Skeletal muscle satellite cell (primary cell): ENCODE data around the gene MAGI2.

Experiments
- H3K27me3 ChIP-seq: 2 replicates; pipeline ENCODE4 v1.7.0; 2013; ENCODE audit warnings: low read length; ENCODE audit not compliant: control insufficient read depth, insufficient read depth
- H3K36me3 ChIP-seq: 2 replicates; pipeline ENCODE4 v1.7.0; 2013; ENCODE audit warnings: mild to moderate bottlenecking, control low read depth, low read length; ENCODE audit not compliant: insufficient read depth
- H3K4me1 ChIP-seq: 2 replicates; pipeline ENCODE4 v1.7.0; 2013; ENCODE audit warnings: low read length; ENCODE audit not compliant: control insufficient read depth, insufficient read depth
- H3K4me2 ChIP-seq: 2 replicates; pipeline ENCODE4 v1.7.0; 2013; ENCODE audit warnings: mild to moderate bottlenecking, low read length
- H3K4me3 ChIP-seq: 2 replicates; pipeline ENCODE4 v1.7.0; 2013; ENCODE audit warnings: low read length
- H3K9ac ChIP-seq: 2 replicates; pipeline ENCODE4 v1.7.0; 2013; ENCODE audit warnings: mild to moderate bottlenecking, low read depth, low read length, moderate library complexity
- H3K9me3 ChIP-seq: replicated peaks from 2 replicates; pipeline ENCODE4 v1.7.0; 2013; ENCODE audit warnings: mild to moderate bottlenecking, control low read depth, low read length

MAGI2 gene

DNA sequence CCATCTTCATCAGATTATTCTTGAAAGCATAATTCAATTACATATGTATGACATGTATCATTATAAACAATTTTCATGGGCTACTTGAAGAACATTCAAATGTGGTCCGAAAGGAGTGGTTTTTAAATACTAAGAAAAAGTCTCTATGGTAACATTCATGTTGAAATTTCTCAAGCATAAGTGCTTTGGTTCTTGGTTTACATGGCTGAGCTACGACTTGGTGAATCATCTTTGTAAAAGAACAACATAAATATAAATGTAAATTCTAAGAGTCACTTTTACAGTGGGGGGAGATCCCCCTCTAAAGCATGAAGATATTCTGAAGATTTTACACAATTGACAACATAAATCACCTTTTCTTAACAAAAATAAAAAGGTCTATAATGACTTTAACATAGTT is 118.6 kb downstream of the MAGI2 start:
- Histone ChIP-seq H3K4me2 (no peak overlapping the region), H3K9me3 (no peaks in the 10 kb centered on the region), H3K9ac (no peak overlapping the region), H3K36me3 (no peaks in the 10 kb centered on the region), H3K4me3 (no peak overlapping the region), H3K27me3 (no peaks in the 10 kb centered on the region), H3K4me1 (no peaks in the 10 kb centered on the region)

- H3K27me3 ChIP-seq: no peaks in the 10 kb centered on the region
- H3K9me3 ChIP-seq: no peaks in the 10 kb centered on the region
- no peaks in the 10 kb centered on the region for H3K4me1 ChIP-seq
- no peak overlapping the region for H3K4me3 ChIP-seq
- H3K36me3 ChIP-seq: no peaks in the 10 kb centered on the region
- no peak overlapping the region for H3K9ac ChIP-seq
- H3K4me2 ChIP-seq: no peak overlapping the region
These were observed 119.1 kb downstream of the MAGI2 start for GRCh38 chr7:79334334-79334733.

GRCh38 chr7:79332091-79332490 is 121.4 kb downstream of the MAGI2 start:
- no peak overlapping the region for H3K4me3 ChIP-seq
- no peaks in the 10 kb centered on the region for H3K9me3 ChIP-seq
- H3K9ac ChIP-seq: no peak overlapping the region
- no peaks in the 10 kb centered on the region for H3K36me3 ChIP-seq
- no peaks in the 10 kb centered on the region for H3K27me3 ChIP-seq
- H3K4me2 ChIP-seq: no peak overlapping the region
- H3K4me1 ChIP-seq: no peaks in the 10 kb centered on the region

DNA sequence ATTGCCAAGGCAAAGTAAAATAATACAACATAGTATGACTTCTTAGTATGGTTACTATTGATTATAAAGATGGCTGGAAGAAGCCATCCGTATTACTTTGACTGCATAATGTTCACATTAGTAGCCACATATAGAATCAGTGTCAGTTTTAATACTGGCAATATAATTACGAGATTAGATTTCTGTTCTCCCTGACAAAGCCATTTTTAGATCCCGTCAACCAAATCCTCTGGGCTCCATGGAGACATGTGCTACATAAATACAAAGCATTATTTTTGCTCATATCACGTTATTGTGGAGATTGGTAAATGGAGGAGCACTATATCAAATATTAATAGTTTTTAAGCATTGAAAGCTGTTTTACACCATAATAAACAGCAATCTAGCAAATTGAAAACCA is 124.0 kb downstream of the MAGI2 start:
- no peaks in the 10 kb centered on the region for H3K9me3 ChIP-seq
- H3K4me1 ChIP-seq: no peaks in the 10 kb centered on the region
- no peak overlapping the region for H3K4me2 ChIP-seq
- H3K36me3 ChIP-seq: no peaks in the 10 kb centered on the region
- H3K27me3 ChIP-seq: no peaks in the 10 kb centered on the region
- no peak overlapping the region for H3K4me3 ChIP-seq
- H3K9ac ChIP-seq: no peak overlapping the region

- Histone ChIP-seq H3K4me3 (no peak overlapping the region), H3K4me1 (peaks cover 7% of the 10 kb centered on the region), H3K27me3 (no peaks in the 10 kb centered on the region), H3K4me2 (no peak overlapping the region), H3K36me3 (no peaks in the 10 kb centered on the region), H3K9me3 (no peaks in the 10 kb centered on the region), H3K9ac (no peak overlapping the region)
These were observed 132.6 kb downstream of the MAGI2 start for GRCh38 chr7:79320741-79321473.

DNA sequence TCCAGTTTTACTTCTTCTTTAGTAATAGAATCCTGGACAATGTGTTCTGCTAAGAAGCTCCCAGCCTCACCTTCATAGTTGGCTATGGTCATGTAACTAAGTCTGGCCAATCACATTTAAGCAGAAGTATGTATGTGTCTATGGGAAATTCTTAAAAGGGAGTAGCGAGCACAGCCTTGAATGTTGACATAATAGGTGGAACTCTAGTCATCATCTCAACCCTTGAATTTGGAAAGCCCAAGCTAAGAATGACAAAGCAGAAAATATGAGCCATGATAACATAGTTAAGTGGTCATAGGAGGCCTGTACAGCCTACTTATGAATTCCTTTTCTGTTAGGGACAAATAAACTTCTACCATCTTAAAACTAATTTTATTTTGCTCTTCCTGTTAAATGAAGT is 134.1 kb downstream of the MAGI2 start:
- H3K36me3 ChIP-seq: no peaks in the 10 kb centered on the region
- H3K27me3 ChIP-seq: no peaks in the 10 kb centered on the region
- H3K9me3 ChIP-seq: no peaks in the 10 kb centered on the region
- H3K4me2 ChIP-seq: no peak overlapping the region
- peaks cover 7% of the 10 kb centered on the region for H3K4me1 ChIP-seq
- H3K9ac ChIP-seq: no peak overlapping the region
- no peak overlapping the region for H3K4me3 ChIP-seq

DNA sequence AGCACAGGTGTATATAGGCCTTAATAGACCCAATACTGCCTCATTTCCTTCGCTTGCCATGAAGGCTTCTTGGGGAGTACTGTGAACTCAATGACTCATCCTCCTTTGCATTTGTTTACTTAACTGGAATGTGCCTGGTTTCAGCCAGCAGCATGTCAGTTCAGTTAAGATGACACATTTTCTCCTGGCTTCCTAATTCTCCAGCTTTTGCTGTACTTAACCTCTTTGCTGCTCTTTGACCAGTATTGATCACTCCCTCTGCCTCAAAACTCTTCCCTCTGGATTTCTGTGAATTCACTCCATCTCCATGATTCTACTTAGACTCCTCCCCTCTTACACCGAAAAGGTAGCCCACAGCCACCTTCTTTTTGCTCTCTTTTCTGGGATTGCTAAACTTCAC is 135.7 kb downstream of the MAGI2 start:
- no peaks in the 10 kb centered on the region for H3K36me3 ChIP-seq
- H3K4me1 ChIP-seq: peaks cover 7% of the 10 kb centered on the region
- H3K27me3 ChIP-seq: no peaks in the 10 kb centered on the region
- H3K9ac ChIP-seq: no peak overlapping the region
- no peak overlapping the region for H3K4me3 ChIP-seq
- no peak overlapping the region for H3K4me2 ChIP-seq
- no peaks in the 10 kb centered on the region for H3K9me3 ChIP-seq

DNA sequence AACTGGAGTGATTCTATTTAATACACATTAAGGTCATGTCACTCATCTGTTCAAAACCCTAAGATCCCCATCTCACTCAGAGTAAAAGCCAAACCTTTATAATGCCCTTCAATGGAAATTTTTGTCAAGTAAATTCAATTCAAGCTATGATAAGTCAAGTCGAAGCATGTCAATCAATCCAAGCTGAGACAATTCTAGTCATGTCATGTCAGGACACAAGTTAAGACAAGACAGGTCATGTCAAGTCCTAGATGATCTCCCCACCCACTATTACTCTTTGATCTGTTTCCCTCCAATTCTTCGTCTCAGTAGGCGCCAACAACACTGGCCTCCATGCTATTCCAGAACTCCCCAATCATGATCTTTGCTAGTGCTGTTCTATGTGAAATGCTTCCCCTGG is 141.4 kb downstream of the MAGI2 start:
- no peak overlapping the region for H3K4me3 ChIP-seq
- H3K9me3 ChIP-seq: no peaks in the 10 kb centered on the region

DNA sequence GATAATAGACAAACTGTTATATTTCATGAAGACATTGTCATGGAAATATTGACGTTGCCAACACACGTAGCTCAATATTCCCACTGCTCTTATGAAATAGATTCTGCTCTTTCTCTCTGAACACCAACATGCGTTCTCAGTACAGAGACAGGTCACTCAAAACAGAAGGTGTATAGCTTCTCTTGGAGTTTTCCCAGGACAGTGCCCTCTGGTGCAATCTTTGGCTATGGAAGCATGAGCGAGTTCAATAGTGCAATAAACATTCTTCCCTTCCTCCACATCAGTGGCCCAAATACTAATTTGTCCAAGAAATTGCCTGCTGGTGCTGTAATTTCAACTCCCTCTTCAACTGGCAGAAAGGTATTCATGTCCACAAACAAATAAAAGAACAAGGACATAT is 145.3 kb downstream of the MAGI2 start:
- no peaks in the 10 kb centered on the region for H3K27me3 ChIP-seq
- no peak overlapping the region for H3K4me3 ChIP-seq
- H3K4me2 ChIP-seq: no peak overlapping the region
- no peaks in the 10 kb centered on the region for H3K36me3 ChIP-seq
- no peak overlapping the region for H3K9ac ChIP-seq
- no peaks in the 10 kb centered on the region for H3K9me3 ChIP-seq
- no peaks in the 10 kb centered on the region for H3K4me1 ChIP-seq

More for the DNA sequence above, 141.4 kb downstream of the MAGI2 start:
- H3K27me3 ChIP-seq: no peaks in the 10 kb centered on the region
- no peak overlapping the region for H3K9ac ChIP-seq
- H3K4me2 ChIP-seq: no peak overlapping the region
- no peaks in the 10 kb centered on the region for H3K36me3 ChIP-seq
- no peaks in the 10 kb centered on the region for H3K4me1 ChIP-seq

GRCh38 chr7:79307376-79307775 is 146.1 kb downstream of the MAGI2 start:
- no peaks in the 10 kb centered on the region for H3K4me1 ChIP-seq
- H3K4me2 ChIP-seq: no peak overlapping the region
- H3K4me3 ChIP-seq: no peak overlapping the region

GRCh38 chr7:79304711-79305110 is 148.8 kb downstream of the MAGI2 start:
- H3K4me3 ChIP-seq: no peak overlapping the region
- H3K9me3 ChIP-seq: no peaks in the 10 kb centered on the region
- H3K4me2 ChIP-seq: no peak overlapping the region
- no peaks in the 10 kb centered on the region for H3K4me1 ChIP-seq
- H3K36me3 ChIP-seq: no peaks in the 10 kb centered on the region
- no peaks in the 10 kb centered on the region for H3K27me3 ChIP-seq
- H3K9ac ChIP-seq: no peak overlapping the region

More at GRCh38 chr7:79307376-79307775, 146.1 kb downstream of the MAGI2 start:
- H3K9ac ChIP-seq: no peak overlapping the region
- no peaks in the 10 kb centered on the region for H3K27me3 ChIP-seq
- H3K9me3 ChIP-seq: no peaks in the 10 kb centered on the region
- no peaks in the 10 kb centered on the region for H3K36me3 ChIP-seq

DNA sequence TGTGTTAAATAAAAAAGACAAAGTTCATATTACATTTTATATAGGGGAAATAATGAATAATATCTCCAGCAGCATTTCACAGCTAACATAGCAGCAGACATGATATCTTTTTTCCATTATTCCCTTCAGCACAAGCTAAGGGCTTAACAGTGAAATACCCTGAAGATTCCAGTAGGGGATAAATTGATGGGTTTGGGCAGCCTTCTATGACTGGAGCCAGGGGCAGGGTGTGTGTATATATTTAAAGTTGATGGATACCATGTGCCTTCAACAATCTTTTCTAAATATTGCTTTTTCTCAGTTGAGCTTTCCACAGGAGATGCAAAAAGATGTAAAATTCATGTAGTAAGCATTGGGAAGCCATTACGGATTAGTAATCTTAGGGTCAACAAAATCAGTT is 151.2 kb downstream of the MAGI2 start:
- Histone ChIP-seq H3K27me3 (no peaks in the 10 kb centered on the region), H3K36me3 (no peaks in the 10 kb centered on the region), H3K4me1 (no peaks in the 10 kb centered on the region), H3K9me3 (no peaks in the 10 kb centered on the region), H3K9ac (no peak overlapping the region), H3K4me3 (no peak overlapping the region), H3K4me2 (no peak overlapping the region)
